ENCODE results near the gene OPALIN.
A peak's percentile ranks its signal among the peaks of the same experiment; 100 is the strongest.

OPALIN gene

GRCh38 chr10:96368971-96369370 is 10.2 kb upstream of the OPALIN start:
- no peak for TF ChIP-seq JUND (IDR thresholded peaks at IDR 0.05; ENCODE audit: low read depth)
- DNase-seq (ENCODE audit: low read depth in 1 of 2, low spot score in 1 of 2), result no peak

GRCh38 chr10:96367470-96367869 is 8.7 kb upstream of the OPALIN start:
- in situ Hi-C loops (cut with HindIII; ENCODE audit: low pct_unique_long_range_greater_than_20kb, low sequenced_read_pairs), result no loop called here
- no peak for DNase-seq (ENCODE audit: low read depth in 1 of 2, low spot score in 1 of 2)
- TF ChIP-seq JUND (IDR thresholded peaks at IDR 0.05; ENCODE audit: low read depth), result no peak

More at GRCh38 chr10:96368971-96369370, 10.2 kb upstream of the OPALIN start:
- in situ Hi-C loops (cut with HindIII; ENCODE audit: low pct_unique_long_range_greater_than_20kb, low sequenced_read_pairs), result no loop called here

GRCh38 chr10:96366508-96366907 is 7.7 kb upstream of the OPALIN start:
- DNase-seq (ENCODE audit: low read depth in 1 of 2, low spot score in 1 of 2), result no peak
- in situ Hi-C loops (cut with HindIII; ENCODE audit: low pct_unique_long_range_greater_than_20kb, low sequenced_read_pairs), result no loop called here
- peak; percentile 36; the same call in 1 of the 2 replicates for TF ChIP-seq JUND (IDR thresholded peaks at IDR 0.05; ENCODE audit: low read depth)

- TF ChIP-seq JUND (IDR thresholded peaks at IDR 0.05; ENCODE audit: low read depth), result no peak
- no peak for DNase-seq (ENCODE audit: low read depth in 1 of 2, low spot score in 1 of 2)
Observed at GRCh38 chr10:96365571-96365970, 6.8 kb upstream of the OPALIN start.

GRCh38 chr10:96360766-96361165 is 2.0 kb upstream of the OPALIN start:
- in situ Hi-C loops (cut with HindIII; ENCODE audit: low pct_unique_long_range_greater_than_20kb, low sequenced_read_pairs), result no loop called here
- no peak for TF ChIP-seq JUND (IDR thresholded peaks at IDR 0.05; ENCODE audit: low read depth)
- no peak for DNase-seq (ENCODE audit: low read depth in 1 of 2, low spot score in 1 of 2)

More at GRCh38 chr10:96365571-96365970, 6.8 kb upstream of the OPALIN start:
- in situ Hi-C loops (cut with HindIII; ENCODE audit: low pct_unique_long_range_greater_than_20kb, low sequenced_read_pairs), result no loop called here

- in situ Hi-C loops (cut with HindIII; ENCODE audit: low pct_unique_long_range_greater_than_20kb, low sequenced_read_pairs), result no loop called here
- no peak for DNase-seq (ENCODE audit: low read depth in 1 of 2, low spot score in 1 of 2)
- TF ChIP-seq JUND (IDR thresholded peaks at IDR 0.05; ENCODE audit: low read depth), result no peak
Observed at GRCh38 chr10:96360331-96360730, 1.5 kb upstream of the OPALIN start.

- in situ Hi-C loops (cut with HindIII; ENCODE audit: low pct_unique_long_range_greater_than_20kb, low sequenced_read_pairs), result no loop called here
- TF ChIP-seq JUND (IDR thresholded peaks at IDR 0.05; ENCODE audit: low read depth), result no peak
- no peak for DNase-seq (ENCODE audit: low read depth in 1 of 2, low spot score in 1 of 2)
Observed at GRCh38 chr10:96359616-96360015, 814 bp upstream of the OPALIN start.

GRCh38 chr10:96357038-96357620 is 1.7 kb downstream of the OPALIN start:
- no peak for TF ChIP-seq JUND (IDR thresholded peaks at IDR 0.05; ENCODE audit: low read depth)
- no peak for DNase-seq (ENCODE audit: low read depth in 1 of 2, low spot score in 1 of 2)
- in situ Hi-C loops (cut with HindIII; ENCODE audit: low pct_unique_long_range_greater_than_20kb, low sequenced_read_pairs), result no loop called here

GRCh38 chr10:96352582-96352981 is 6.2 kb downstream of the OPALIN start:
- no peak for DNase-seq (ENCODE audit: low read depth in 1 of 2, low spot score in 1 of 2)
- in situ Hi-C loops (cut with HindIII; ENCODE audit: low pct_unique_long_range_greater_than_20kb, low sequenced_read_pairs), result no loop called here

GRCh38 chr10:96352027-96352426 is 6.8 kb downstream of the OPALIN start:
- no peak for TF ChIP-seq JUND (IDR thresholded peaks at IDR 0.05; ENCODE audit: low read depth)
- no peak for DNase-seq (ENCODE audit: low read depth in 1 of 2, low spot score in 1 of 2)
- in situ Hi-C loops (cut with HindIII; ENCODE audit: low pct_unique_long_range_greater_than_20kb, low sequenced_read_pairs), result no loop called here

More at GRCh38 chr10:96352582-96352981, 6.2 kb downstream of the OPALIN start:
- no peak for TF ChIP-seq JUND (IDR thresholded peaks at IDR 0.05; ENCODE audit: low read depth)

- TF ChIP-seq JUND (IDR thresholded peaks at IDR 0.05; ENCODE audit: low read depth), result no peak
- in situ Hi-C loops (cut with HindIII; ENCODE audit: low pct_unique_long_range_greater_than_20kb, low sequenced_read_pairs), result no loop called here
- no peak for DNase-seq (ENCODE audit: low read depth in 1 of 2, low spot score in 1 of 2)
Observed at GRCh38 chr10:96346295-96346694, 12.5 kb downstream of the OPALIN start.

- in situ Hi-C loops (cut with HindIII; ENCODE audit: low pct_unique_long_range_greater_than_20kb, low sequenced_read_pairs), result no loop called here
- TF ChIP-seq JUND (IDR thresholded peaks at IDR 0.05; ENCODE audit: low read depth), result no peak
- DNase-seq (ENCODE audit: low read depth in 1 of 2, low spot score in 1 of 2), result no peak
Observed at GRCh38 chr10:96345222-96345621, 13.6 kb downstream of the OPALIN start.

GRCh38 chr10:96344178-96344577 is 14.6 kb downstream of the OPALIN start:
- in situ Hi-C loops (cut with HindIII; ENCODE audit: low pct_unique_long_range_greater_than_20kb, low sequenced_read_pairs), result no loop called here
- no peak for TF ChIP-seq JUND (IDR thresholded peaks at IDR 0.05; ENCODE audit: low read depth)

GRCh38 chr10:96342402-96342801 is 16.4 kb downstream of the OPALIN start:
- DNase-seq (ENCODE audit: low read depth in 1 of 2, low spot score in 1 of 2), result no peak
- in situ Hi-C loops (cut with HindIII; ENCODE audit: low pct_unique_long_range_greater_than_20kb, low sequenced_read_pairs), result no loop called here
- no peak for TF ChIP-seq JUND (IDR thresholded peaks at IDR 0.05; ENCODE audit: low read depth)

More at GRCh38 chr10:96344178-96344577, 14.6 kb downstream of the OPALIN start:
- no peak for DNase-seq (ENCODE audit: low read depth in 1 of 2, low spot score in 1 of 2)

Measured in T47D (cell line).